Fibroblast of lung (primary cell): ENCODE measurements around the gene PIK3C2G. TPM values are rescaled to one million over a fixed set of nuclear protein-coding genes. Genes with fewer than 3 reads are reported as not detected.

Source experiments
- DNase-seq, 2 donors: peaks; one replicate each; pipeline versions ENCODE4 v3.0.0 to v3.0.0-alpha.2; 2010; ENCODE audit warnings: low read depth in 2 of 2
- H2AFZ ChIP-seq: 2 replicates; pipeline ENCODE4 v1.5.1; 2012; ENCODE audit warnings: low read length, control low read depth, inconsistent platforms
- H3K27ac ChIP-seq: 2 replicates; pipeline ENCODE4 v1.5.1; 2011; ENCODE audit warnings: low read length, control low read depth; ENCODE audit not compliant: insufficient read depth
- H3K27me3 ChIP-seq: 2 replicates; pipeline ENCODE4 v1.5.1; 2011; ENCODE audit warnings: mild to moderate bottlenecking, low read length; ENCODE audit not compliant: control insufficient read depth, insufficient read depth
- H3K36me3 ChIP-seq: 2 replicates; pipeline ENCODE4 v1.5.1; 2011; ENCODE audit warnings: low read length; ENCODE audit not compliant: control insufficient read depth, insufficient read depth
- H3K4me1 ChIP-seq: 2 replicates; pipeline ENCODE4 v1.5.1; 2011; ENCODE audit warnings: low read length; ENCODE audit not compliant: control insufficient read depth, insufficient read depth; ENCODE audit errors: extremely low read depth
- H3K4me2 ChIP-seq: 2 replicates; pipeline ENCODE4 v1.5.1; 2011; ENCODE audit warnings: low read length, control low read depth; ENCODE audit not compliant: insufficient read depth; ENCODE audit errors: extremely low read depth
- H3K4me3 ChIP-seq, 4 experiments: fragments of 200-600 bp in 1 of 4; sonication (generic) in 1 of 4; replicated peaks in 1 of 4; 2 replicates each; pipeline ENCODE4 v1.5.1; 2011 to 2016; ENCODE audit warnings: low read length in 4 of 4, low read depth in 3 of 4, mild to moderate bottlenecking in 3 of 4, control low read depth in 2 of 4, inconsistent platforms in 1 of 4, mixed read lengths in 1 of 4; ENCODE audit not compliant: insufficient read depth in 1 of 4; ENCODE audit errors: control extremely low read depth in 1 of 4
- H3K79me2 ChIP-seq: 2 replicates; pipeline ENCODE4 v1.5.1; 2012; ENCODE audit warnings: mild to moderate bottlenecking, low read length, inconsistent platforms; ENCODE audit not compliant: control insufficient read depth, insufficient read depth
- H3K9ac ChIP-seq: 2 replicates; pipeline ENCODE4 v1.5.1; 2011; ENCODE audit warnings: mild to moderate bottlenecking, low read length, control low read depth; ENCODE audit not compliant: insufficient read depth
- H3K9me3 ChIP-seq: 2 replicates; pipeline ENCODE4 v1.5.1; 2012; ENCODE audit warnings: low read depth, low read length; ENCODE audit not compliant: control insufficient read depth, insufficient read depth
- H4K20me1 ChIP-seq: 2 replicates; pipeline ENCODE4 v1.5.1; 2011; ENCODE audit warnings: low read length; ENCODE audit not compliant: control insufficient read depth, insufficient read depth; ENCODE audit errors: extremely low read depth
- EZH2 ChIP-seq: IDR thresholded peaks from 2 replicates; pipeline ENCODE4 v1.5.1; 2012; ENCODE audit warnings: low read length, control low read depth, mild to moderate bottlenecking; ENCODE audit errors: missing control alignments
- polyA plus RNA-seq, 2 donors: library from polyadenylated mRNA; depleted of rRNA in 1 of 2; stranded (reverse) in 1 of 2; unstranded in 1 of 2; fragments of >200 nt; gene quantifications; 2 replicates each; pipeline ENCODE4 v1.2.1, GENCODE V29; 2011 to 2012; ENCODE audit warnings: missing spikeins in 1 of 2
- total RNA-seq: library from RNA; depleted of rRNA; stranded (reverse); fragments of >200 nt; gene quantifications from 2 replicates; pipeline ENCODE4 v1.2.1, GENCODE V29; 2014
- TF ChIP-seq, protein P1 (sequence below), 2 donors: IDR thresholded peaks in 1 of 2; conservative IDR thresholded peaks in 1 of 2; 1 replicate in 1 of 2; 2 replicates in 1 of 2; pipeline ENCODE4 v1.5.1; 2011 to 2012; ENCODE audit warnings: low read length in 2 of 2, control low read depth in 1 of 2, inconsistent platforms in 1 of 2, low read depth in 1 of 2, mild to moderate bottlenecking in 1 of 2

PIK3C2G gene
- total and polyA plus RNA-seq, 2 donors (not counting 1 experiment from before 2014, with no cell fraction given) = not detected

DNA sequence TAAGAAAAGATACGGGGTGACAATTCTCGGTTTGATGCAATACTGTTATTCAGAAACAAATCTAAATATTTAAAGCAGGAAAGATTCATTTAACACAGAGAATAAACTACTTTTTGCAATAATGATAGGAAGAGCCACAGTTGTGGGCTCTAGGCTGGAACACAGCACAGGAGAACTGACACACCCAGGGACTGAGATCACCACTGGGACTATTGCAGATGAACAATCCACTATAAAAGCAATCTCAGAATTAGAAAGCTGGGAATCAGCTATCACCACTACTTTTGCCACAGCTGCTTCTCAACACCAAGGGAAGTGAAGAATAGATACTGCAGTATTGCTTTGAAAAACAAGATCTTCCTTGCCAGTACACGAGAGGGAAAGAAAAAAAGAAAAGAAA lies 4.1 kb upstream of the PIK3C2G start:
- TF ChIP-seq EZH2 = no peak
- TF ChIP-seq, protein P1, sequence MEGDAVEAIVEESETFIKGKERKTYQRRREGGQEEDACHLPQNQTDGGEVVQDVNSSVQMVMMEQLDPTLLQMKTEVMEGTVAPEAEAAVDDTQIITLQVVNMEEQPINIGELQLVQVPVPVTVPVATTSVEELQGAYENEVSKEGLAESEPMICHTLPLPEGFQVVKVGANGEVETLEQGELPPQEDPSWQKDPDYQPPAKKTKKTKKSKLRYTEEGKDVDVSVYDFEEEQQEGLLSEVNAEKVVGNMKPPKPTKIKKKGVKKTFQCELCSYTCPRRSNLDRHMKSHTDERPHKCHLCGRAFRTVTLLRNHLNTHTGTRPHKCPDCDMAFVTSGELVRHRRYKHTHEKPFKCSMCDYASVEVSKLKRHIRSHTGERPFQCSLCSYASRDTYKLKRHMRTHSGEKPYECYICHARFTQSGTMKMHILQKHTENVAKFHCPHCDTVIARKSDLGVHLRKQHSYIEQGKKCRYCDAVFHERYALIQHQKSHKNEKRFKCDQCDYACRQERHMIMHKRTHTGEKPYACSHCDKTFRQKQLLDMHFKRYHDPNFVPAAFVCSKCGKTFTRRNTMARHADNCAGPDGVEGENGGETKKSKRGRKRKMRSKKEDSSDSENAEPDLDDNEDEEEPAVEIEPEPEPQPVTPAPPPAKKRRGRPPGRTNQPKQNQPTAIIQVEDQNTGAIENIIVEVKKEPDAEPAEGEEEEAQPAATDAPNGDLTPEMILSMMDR (conservative IDR thresholded peaks at IDR 0.05 in 1 of 2, IDR thresholded peaks at IDR 0.05 in 1 of 2; ENCODE audit: low read depth in 1 of 2, low read length in 2 of 2) = no peak
- no peak overlapping the region for H2AFZ ChIP-seq
- no peak for DNase-seq

DNA sequence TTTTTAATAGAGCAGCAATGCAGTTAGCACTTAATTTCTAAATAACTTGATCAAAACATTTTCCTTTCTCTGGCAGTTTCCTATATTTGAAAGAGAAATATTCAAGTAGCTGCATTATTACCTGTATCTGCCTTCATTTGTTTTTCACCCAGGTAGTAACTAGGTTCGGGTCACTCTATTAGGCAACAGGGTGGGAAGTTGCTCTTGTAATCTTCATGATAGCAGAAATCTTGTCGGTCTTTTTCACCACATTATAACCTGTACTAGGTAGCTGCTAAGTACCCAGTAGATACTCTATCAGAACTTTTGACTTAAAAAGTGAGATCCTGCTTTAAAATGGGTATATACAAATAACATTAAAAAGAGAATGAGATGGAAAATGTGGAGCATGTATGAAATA lies 2.4 kb upstream of the PIK3C2G start:
- Histone ChIP-seq H3K36me3 (no peaks in the 10 kb centered on the region), H3K27ac (no peak overlapping the region), H3K4me2 (no peak overlapping the region), H3K4me1 (no peaks in the 10 kb centered on the region), H4K20me1 (no peaks in the 10 kb centered on the region), H3K79me2 (no peaks in the 10 kb centered on the region), H2AFZ (no peak overlapping the region), H3K4me3 (no peak overlapping the region), H3K9ac (no peak overlapping the region), H3K27me3 (no peaks in the 10 kb centered on the region), H3K9me3 (no peaks in the 10 kb centered on the region)
- TF ChIP-seq EZH2 = no peak
- TF ChIP-seq, protein P1 (conservative IDR thresholded peaks at IDR 0.05 in 1 of 2, IDR thresholded peaks at IDR 0.05 in 1 of 2; ENCODE audit: low read depth in 1 of 2, low read length in 2 of 2) = no peak
- DNase-seq = no peak

More for the DNA sequence above, 4.1 kb upstream of the PIK3C2G start:
- Histone ChIP-seq H3K9me3 (no peaks in the 10 kb centered on the region), H3K27me3 (no peaks in the 10 kb centered on the region), H4K20me1 (no peaks in the 10 kb centered on the region), H3K27ac (no peak overlapping the region), H3K9ac (no peak overlapping the region), H3K36me3 (no peaks in the 10 kb centered on the region), H3K4me2 (no peak overlapping the region), H3K4me3 (no peak overlapping the region), H3K79me2 (no peaks in the 10 kb centered on the region), H3K4me1 (no peaks in the 10 kb centered on the region)

DNA sequence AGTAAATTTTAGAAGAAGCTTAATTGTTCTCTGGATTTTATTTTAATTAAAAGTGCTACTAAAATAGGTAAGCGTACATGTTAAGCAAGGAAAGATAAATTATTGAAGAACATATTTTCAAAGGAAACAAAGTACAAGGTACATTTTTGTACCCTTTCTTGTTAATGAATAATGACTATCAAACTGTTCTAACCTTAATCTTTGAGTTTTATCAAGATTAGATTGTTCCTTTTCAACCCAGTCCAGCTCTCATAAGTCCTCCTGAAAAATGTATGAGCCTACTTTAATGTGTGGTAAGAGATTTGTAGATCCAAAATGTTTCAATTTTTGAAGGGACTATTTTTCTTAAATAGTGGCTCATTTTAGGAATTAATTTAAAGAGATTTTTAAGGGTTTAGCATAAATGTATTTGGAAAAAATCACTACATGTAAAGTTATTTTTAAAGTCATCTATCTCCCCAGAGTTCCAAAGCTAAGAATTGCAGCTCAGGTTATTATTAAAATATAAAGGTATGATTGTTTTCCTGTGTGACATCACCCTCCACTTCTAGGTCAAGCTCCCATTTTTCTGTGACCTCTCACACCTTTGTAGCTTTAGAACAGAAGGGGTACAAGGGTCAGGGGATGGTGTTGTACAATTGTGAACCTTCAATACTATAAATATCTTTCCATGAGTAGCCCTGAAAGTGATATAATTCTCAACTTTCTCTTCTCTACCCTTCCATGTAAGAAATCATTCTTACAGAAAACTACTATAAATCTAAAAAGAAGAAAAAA lies 1.2 kb upstream of the PIK3C2G start:
- no peak for DNase-seq
- Histone ChIP-seq H4K20me1 (no peaks in the 10 kb centered on the region), H3K36me3 (no peaks in the 10 kb centered on the region), H3K9me3 (no peaks in the 10 kb centered on the region), H3K79me2 (no peaks in the 10 kb centered on the region), H2AFZ (no peak overlapping the region), H3K4me3 (no peak overlapping the region), H3K4me2 (no peak overlapping the region), H3K27ac (no peak overlapping the region), H3K27me3 (no peaks in the 10 kb centered on the region), H3K4me1 (no peaks in the 10 kb centered on the region), H3K9ac (no peak overlapping the region)
- TF ChIP-seq, protein P1 (conservative IDR thresholded peaks at IDR 0.05 in 1 of 2, IDR thresholded peaks at IDR 0.05 in 1 of 2; ENCODE audit: low read depth in 1 of 2, low read length in 2 of 2) = no peak
- TF ChIP-seq EZH2 = no peak
